ENCODE data around the gene GSDME.
A peak's percentile ranks its signal among the peaks of the same experiment; 100 is the strongest.

Gene GSDME

DNA sequence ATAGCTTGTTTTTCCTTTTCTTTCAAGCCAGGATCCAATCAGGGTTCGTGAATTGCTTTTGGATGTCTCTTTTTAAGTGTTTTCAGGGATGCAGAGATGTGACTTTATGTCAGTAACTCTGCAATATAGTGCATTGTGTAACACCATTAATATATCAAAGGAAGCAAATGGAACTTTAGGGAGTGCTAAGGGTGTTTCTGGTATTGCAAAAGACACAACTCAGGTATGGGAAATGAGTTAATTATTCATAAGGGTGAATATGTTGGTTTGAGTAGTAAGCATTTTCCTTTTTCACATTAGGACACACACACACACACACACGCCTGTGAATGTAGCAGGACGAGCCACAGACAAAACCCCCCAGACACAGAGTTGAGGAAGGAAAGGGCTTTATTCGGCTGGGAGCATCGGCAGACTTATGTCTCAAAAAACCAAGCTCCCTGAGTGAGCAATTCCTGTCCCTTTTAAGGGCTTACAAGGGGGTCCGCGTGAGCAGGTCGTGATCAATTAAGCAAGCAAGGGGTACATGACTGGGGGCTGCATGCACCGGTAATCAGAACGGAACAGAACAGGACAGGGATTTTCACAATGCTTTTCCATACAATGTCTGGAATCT, 31.8 kb upstream of the GSDME start:
- TF ChIP-seq, protein P1, sequence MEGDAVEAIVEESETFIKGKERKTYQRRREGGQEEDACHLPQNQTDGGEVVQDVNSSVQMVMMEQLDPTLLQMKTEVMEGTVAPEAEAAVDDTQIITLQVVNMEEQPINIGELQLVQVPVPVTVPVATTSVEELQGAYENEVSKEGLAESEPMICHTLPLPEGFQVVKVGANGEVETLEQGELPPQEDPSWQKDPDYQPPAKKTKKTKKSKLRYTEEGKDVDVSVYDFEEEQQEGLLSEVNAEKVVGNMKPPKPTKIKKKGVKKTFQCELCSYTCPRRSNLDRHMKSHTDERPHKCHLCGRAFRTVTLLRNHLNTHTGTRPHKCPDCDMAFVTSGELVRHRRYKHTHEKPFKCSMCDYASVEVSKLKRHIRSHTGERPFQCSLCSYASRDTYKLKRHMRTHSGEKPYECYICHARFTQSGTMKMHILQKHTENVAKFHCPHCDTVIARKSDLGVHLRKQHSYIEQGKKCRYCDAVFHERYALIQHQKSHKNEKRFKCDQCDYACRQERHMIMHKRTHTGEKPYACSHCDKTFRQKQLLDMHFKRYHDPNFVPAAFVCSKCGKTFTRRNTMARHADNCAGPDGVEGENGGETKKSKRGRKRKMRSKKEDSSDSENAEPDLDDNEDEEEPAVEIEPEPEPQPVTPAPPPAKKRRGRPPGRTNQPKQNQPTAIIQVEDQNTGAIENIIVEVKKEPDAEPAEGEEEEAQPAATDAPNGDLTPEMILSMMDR (IDR thresholded peaks at IDR 0.05), result no peak
- no peaks in the 10 kb centered on the region for H3K27me3 Mint-ChIP-seq (ENCODE audit: low read depth, poor library complexity)
- no peak overlapping the region for H3K27ac Mint-ChIP-seq
- H3K4me3 Mint-ChIP-seq, result no peak overlapping the region
- peaks cover 3% of the 10 kb centered on the region for H3K4me1 Mint-ChIP-seq
- no peak for DNase-seq
- peaks cover 24% of the 10 kb centered on the region for H3K9me3 Mint-ChIP-seq
- no peaks in the 10 kb centered on the region for H3K36me3 Mint-ChIP-seq (ENCODE audit: low read depth)

DNA sequence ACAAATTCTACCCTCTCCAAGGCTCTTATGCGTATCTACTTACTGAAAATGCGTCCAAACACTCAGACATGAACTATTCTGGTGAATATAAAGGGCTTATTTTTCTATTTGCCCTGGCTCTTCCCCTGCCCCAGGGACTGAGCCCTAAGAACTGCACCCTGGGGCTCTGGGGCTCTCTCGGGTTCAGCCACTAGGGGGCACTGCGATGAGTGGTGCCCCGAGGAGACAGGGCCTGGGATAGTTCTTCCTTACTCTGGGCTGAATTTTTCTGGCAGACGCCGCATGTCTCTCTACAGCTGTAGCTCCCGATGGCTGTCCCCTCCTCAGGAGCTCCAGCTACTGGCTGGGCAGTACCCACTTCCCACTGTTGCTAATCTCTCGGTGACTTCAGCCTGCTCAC, 30.8 kb upstream of the GSDME start:
- no peaks in the 10 kb centered on the region for H3K36me3 Mint-ChIP-seq (ENCODE audit: low read depth)
- no peaks in the 10 kb centered on the region for H3K4me1 Mint-ChIP-seq
- DNase-seq, result no peak
- peaks cover 5% of the 10 kb centered on the region for H3K27me3 Mint-ChIP-seq (ENCODE audit: low read depth, poor library complexity)
- H3K4me3 Mint-ChIP-seq, result no peak overlapping the region
- TF ChIP-seq, protein P1 (IDR thresholded peaks at IDR 0.05), result no peak
- H3K27ac Mint-ChIP-seq, result no peak overlapping the region
- H3K9me3 Mint-ChIP-seq, result peaks cover 32% of the 10 kb centered on the region

DNA sequence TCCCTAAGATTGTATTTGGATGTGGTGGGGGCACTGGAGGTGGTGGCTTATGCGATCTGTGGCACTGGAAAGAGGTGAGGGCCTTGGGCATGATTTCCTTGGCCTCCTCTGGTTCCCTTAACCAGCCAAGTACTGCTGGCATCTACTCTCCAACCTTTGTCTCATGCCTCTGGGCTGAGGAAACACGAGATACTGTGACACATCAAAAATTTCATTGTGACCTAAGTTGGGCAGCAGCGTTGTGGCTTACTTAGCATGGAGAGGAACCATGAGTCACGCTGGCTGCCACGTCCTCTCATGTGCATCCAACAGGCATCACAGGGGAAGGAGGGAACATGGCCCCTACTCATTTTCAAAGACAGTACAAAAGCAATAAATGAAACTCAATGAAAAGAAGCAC, 29.7 kb upstream of the GSDME start:
- Mint-ChIP-seq H3K4me1 (no peaks in the 10 kb centered on the region), H3K9me3 (peaks cover 32% of the 10 kb centered on the region), H3K36me3 (ENCODE audit: low read depth) (no peaks in the 10 kb centered on the region), H3K27ac (peak overlapping the region; percentile 38), H3K4me3 (no peak overlapping the region), H3K27me3 (ENCODE audit: low read depth, poor library complexity) (peaks cover 5% of the 10 kb centered on the region)
- TF ChIP-seq, protein P1 (IDR thresholded peaks at IDR 0.05), result no peak
- DNase-seq, result no peak

DNA sequence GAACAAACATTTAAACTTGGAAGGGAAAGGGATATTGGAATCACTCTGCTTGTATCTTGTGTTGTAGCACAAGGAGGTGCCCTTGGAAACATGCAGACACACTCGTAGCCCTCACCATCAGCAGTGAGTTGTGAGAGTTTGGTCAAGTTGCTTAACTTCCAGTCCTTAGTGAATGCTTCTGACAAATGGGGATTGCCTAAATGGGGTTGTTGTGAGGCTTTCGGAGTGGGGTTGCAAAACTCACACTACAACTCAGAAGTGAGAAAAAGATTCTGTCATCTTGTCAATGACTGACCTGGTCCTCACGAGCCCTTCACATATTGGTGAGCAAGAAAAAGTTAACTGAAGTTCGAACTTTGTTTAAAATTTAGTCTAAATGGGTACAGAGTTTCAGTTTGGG, 29.0 kb upstream of the GSDME start:
- TF ChIP-seq, protein P1 (IDR thresholded peaks at IDR 0.05), result no peak
- Mint-ChIP-seq H3K27ac (no peak overlapping the region), H3K4me1 (no peaks in the 10 kb centered on the region), H3K9me3 (peaks cover 32% of the 10 kb centered on the region), H3K27me3 (ENCODE audit: low read depth, poor library complexity) (peaks cover 5% of the 10 kb centered on the region), H3K4me3 (no peak overlapping the region), H3K36me3 (ENCODE audit: low read depth) (no peaks in the 10 kb centered on the region)
- DNase-seq, result no peak

DNA sequence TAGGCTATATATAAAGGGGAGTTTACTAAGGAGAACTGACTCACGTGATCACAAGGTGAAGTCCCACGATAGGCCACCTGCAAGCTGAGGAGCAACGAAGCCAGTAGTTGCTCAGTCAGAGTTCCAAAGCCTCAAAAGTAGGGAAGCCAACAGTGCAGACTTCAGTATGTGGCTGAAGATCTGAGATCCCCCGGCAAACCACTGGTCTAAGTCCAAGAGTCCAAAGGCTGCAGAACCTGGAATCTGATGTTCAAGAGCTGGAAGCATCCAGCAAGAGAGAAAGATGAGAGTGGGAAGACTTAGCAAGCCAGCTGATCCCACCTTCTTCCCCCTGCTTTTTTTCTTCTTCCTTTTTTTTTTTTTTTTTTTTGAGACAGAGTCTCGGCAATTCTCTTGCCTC, 27.0 kb upstream of the GSDME start:
- no peaks in the 10 kb centered on the region for H3K4me1 Mint-ChIP-seq
- no peak overlapping the region for H3K4me3 Mint-ChIP-seq
- no peaks in the 10 kb centered on the region for H3K36me3 Mint-ChIP-seq (ENCODE audit: low read depth)
- H3K27ac Mint-ChIP-seq, result no peak overlapping the region
- H3K9me3 Mint-ChIP-seq, result peaks cover 25% of the 10 kb centered on the region
- TF ChIP-seq, protein P1 (IDR thresholded peaks at IDR 0.05), result no peak
- DNase-seq, result no peak
- peaks cover 5% of the 10 kb centered on the region for H3K27me3 Mint-ChIP-seq (ENCODE audit: low read depth, poor library complexity)

DNA sequence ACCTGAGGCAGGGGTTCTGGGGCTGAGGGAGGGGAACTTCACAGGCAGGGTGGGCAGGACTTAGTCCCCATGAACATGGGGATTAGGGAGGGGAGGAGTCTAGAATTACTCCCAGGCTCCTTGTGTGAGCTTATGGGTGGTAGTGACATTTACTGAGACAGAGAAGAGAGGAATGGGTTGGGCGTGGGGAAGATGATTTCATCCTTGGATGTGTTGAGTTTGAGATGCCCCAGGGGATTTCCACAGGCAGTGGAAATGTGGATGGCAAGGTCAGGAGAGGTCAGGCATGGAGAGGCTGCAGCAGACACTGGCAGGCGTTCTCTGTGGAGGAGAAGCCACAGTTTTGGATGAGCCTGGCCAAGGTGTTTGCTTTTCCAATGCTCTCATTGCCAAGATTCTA, 26.4 kb upstream of the GSDME start:
- DNase-seq, result no peak
- Mint-ChIP-seq H3K9me3 (peaks cover 19% of the 10 kb centered on the region), H3K36me3 (ENCODE audit: low read depth) (no peaks in the 10 kb centered on the region), H3K4me1 (no peaks in the 10 kb centered on the region), H3K27ac (no peak overlapping the region), H3K27me3 (ENCODE audit: low read depth, poor library complexity) (peaks cover 5% of the 10 kb centered on the region), H3K4me3 (no peak overlapping the region)
- TF ChIP-seq, protein P1 (IDR thresholded peaks at IDR 0.05), result no peak
